ENCODE measurements around the gene BAHCC1.

DNA sequence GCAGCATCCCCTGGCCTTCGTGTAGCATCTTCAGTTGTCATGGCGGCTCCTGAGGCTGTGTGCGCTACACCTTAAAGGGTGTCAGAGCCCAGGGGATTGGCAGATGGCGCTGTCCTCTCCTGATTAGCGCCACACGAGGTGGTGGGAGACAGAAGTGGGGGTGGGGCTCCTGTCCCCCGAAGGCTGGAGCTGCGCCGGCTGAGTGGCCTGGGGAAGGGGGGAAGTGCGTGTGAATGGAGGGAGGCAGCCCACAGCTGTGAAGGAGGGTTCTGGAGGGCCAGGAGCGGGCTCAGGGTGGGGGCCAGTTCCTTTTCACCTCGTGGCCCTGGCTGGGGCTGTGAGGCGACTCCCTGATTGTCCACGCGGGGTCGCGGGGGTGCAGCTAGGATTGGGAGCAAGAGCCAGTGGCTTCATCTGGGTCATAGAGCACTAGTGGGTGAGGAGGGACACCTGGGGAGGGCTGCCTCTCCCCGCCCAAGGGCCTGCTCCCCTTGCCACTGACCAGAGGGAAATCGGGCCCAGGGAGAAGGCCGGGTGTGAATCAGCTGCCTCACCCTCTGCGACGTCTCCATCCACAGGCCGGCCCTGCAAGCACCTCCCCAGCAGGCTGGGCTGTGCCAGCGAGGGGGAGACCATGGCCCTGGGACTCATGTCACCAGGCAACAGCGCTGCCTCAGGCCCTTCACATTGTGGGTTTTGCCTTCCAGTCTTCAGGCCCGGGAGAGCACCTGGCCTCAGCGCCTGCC lies 14.1 kb downstream of the BAHCC1 start:
- TF ChIP-seq, protein P1, sequence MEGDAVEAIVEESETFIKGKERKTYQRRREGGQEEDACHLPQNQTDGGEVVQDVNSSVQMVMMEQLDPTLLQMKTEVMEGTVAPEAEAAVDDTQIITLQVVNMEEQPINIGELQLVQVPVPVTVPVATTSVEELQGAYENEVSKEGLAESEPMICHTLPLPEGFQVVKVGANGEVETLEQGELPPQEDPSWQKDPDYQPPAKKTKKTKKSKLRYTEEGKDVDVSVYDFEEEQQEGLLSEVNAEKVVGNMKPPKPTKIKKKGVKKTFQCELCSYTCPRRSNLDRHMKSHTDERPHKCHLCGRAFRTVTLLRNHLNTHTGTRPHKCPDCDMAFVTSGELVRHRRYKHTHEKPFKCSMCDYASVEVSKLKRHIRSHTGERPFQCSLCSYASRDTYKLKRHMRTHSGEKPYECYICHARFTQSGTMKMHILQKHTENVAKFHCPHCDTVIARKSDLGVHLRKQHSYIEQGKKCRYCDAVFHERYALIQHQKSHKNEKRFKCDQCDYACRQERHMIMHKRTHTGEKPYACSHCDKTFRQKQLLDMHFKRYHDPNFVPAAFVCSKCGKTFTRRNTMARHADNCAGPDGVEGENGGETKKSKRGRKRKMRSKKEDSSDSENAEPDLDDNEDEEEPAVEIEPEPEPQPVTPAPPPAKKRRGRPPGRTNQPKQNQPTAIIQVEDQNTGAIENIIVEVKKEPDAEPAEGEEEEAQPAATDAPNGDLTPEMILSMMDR (IDR thresholded peaks at IDR 0.05; ENCODE audit: low read depth, low read length, poor library complexity, severe bottlenecking) = no peak
- TF ChIP-seq EZH2phosphoT487 (IDR thresholded peaks at IDR 0.05; ENCODE audit: borderline replicate concordance, low read length) = no peak
